ENCODE measurements around the gene PRKACB.

GRCh38 chr1:84202126-84202525, 58.1 kb downstream of the PRKACB start:
- TF ChIP-seq CTCF (IDR thresholded peaks at IDR 0.05; ENCODE audit: insufficient read depth, low read length, poor library complexity, severe bottlenecking) (no peak), EZH2phosphoT487 (conservative IDR thresholded peaks at IDR 0.05; ENCODE audit: low read length) (no peak)

Measured in SU-DHL-6 (cell line).